ENCODE data around the gene SMIM24.
"Not testable (repeated sequence)": the region's sequence is repeated elsewhere in the genome, so short reads cannot be mapped to it uniquely, and the experiment has no call there.

The SMIM24 gene

GRCh38 chr19:3430366-3430680 is 50.0 kb downstream of the SMIM24 start:
- DNase-seq = not testable (repeated sequence)

GRCh38 chr19:3426433-3426832 is 53.9 kb downstream of the SMIM24 start:
- DNase-seq = no peak

Measured in central memory CD4-positive, alpha-beta T cell (primary cell).